ENCODE results near the gene CLEC4F. TPM values are rescaled to one million over a fixed set of nuclear protein-coding genes. Genes with fewer than 3 reads are reported as not detected.

The CLEC4F gene
- total and polyA plus RNA-seq, 7 experiments from 2014 or later: 0.19 to 1.6 TPM; not detected in 5

- Histone ChIP-seq H3K27ac (ENCODE audit: low read depth, low read length) (no peak overlapping the region), H3K36me3 (ENCODE audit: control insufficient read depth in 2 of 3, insufficient read depth in 3 of 3, low read length in 3 of 3) (no peaks in the 10 kb centered on the region), H3K4me3 (ENCODE audit: low read length) (no peak overlapping the region), H3K9me3 (ENCODE audit: control insufficient read depth in 2 of 3, low read length in 3 of 3) (no peaks in the 10 kb centered on the region), H3K27me3 (ENCODE audit: control insufficient read depth in 2 of 2, insufficient read depth in 2 of 2, low read length in 2 of 2) (peaks cover 0 to 3% of the 10 kb centered on the region in 2 donors), H3K4me1 (ENCODE audit: control insufficient read depth in 2 of 2, insufficient read depth in 2 of 2, low read length in 2 of 2) (no peaks in the 10 kb centered on the region)
- DNase-seq: no peak
- H3K9me3 Mint-ChIP-seq: peaks cover 0 to 3% (median 0%) of the 10 kb centered on the region in 11 donors
- H3K36me3 Mint-ChIP-seq: peaks cover 0 to 5% (median 1%) of the 10 kb centered on the region in 5 donors
- peaks cover 11 to 79% (median 40%) of the 10 kb centered on the region in 5 donors for H3K27me3 Mint-ChIP-seq
- H3K27ac Mint-ChIP-seq: no peak overlapping the region
- ChIA-PET POLR2A (no interaction called here), CTCF (interaction anchor here (0.7 to 1.5 kb wide), 2 partner anchors 8 to 15 kb away, joined by 3 read pairs; no protein-coding TSS in a partner anchor)
- H3K4me1 Mint-ChIP-seq: peaks cover 4 to 10% (median 7%) of the 10 kb centered on the region in 7 donors
- no peak for ATAC-seq
- intact Hi-C loops (cut with micrococcal nuclease): no loop called here
- no peak overlapping the region for H3K4me3 Mint-ChIP-seq
Observed at GRCh38 chr2:70772486-70773155, 47.8 kb downstream of the CLEC4F start.

- intact Hi-C loops (cut with micrococcal nuclease): no loop called here
- H3K4me1 ChIP-seq (ENCODE audit: control insufficient read depth in 2 of 2, insufficient read depth in 2 of 2, low read length in 2 of 2): peaks cover 5 to 7% of the 10 kb centered on the region in 2 donors
- peaks cover 10 to 14% (median 12%) of the 10 kb centered on the region in 7 donors for H3K4me1 Mint-ChIP-seq
- ATAC-seq: no peak
- H3K27ac Mint-ChIP-seq: no peak overlapping the region
- no peak overlapping the region for H3K4me3 ChIP-seq (ENCODE audit: low read length)
- CTCF ChIA-PET: no interaction called here
- no peak for DNase-seq
- no peaks in the 10 kb centered on the region for H3K36me3 ChIP-seq (ENCODE audit: control insufficient read depth in 2 of 3, insufficient read depth in 3 of 3, low read length in 3 of 3)
- H3K4me3 Mint-ChIP-seq: no peak overlapping the region
- H3K27me3 Mint-ChIP-seq: peaks cover 11 to 80% (median 44%) of the 10 kb centered on the region in 5 donors
- POLR2A ChIA-PET: no interaction called here
- no peaks in the 10 kb centered on the region for H3K9me3 ChIP-seq (ENCODE audit: control insufficient read depth in 2 of 3, low read length in 3 of 3)
- peaks cover 0 to 5% (median 3%) of the 10 kb centered on the region in 5 donors for H3K36me3 Mint-ChIP-seq
- peaks cover 0 to 3% (median 0%) of the 10 kb centered on the region in 11 donors for H3K9me3 Mint-ChIP-seq
- no peak overlapping the region for H3K27ac ChIP-seq (ENCODE audit: low read depth, low read length)
- peaks cover 0 to 3% of the 10 kb centered on the region in 2 donors for H3K27me3 ChIP-seq (ENCODE audit: control insufficient read depth in 2 of 2, insufficient read depth in 2 of 2, low read length in 2 of 2)
Observed at GRCh38 chr2:70771446-70771845, 49.0 kb downstream of the CLEC4F start.

- H3K36me3 Mint-ChIP-seq: peaks cover 0 to 5% (median 3%) of the 10 kb centered on the region in 5 donors
- H3K4me1 Mint-ChIP-seq: peaks cover 14 to 30% (median 20%) of the 10 kb centered on the region in 7 donors
- H3K9me3 Mint-ChIP-seq: peaks cover 0 to 3% (median 0%) of the 10 kb centered on the region in 11 donors
- POLR2A ChIA-PET: interaction anchor here (0.6 to 1.5 kb wide), 4 partner anchors 10 to 449 kb away, joined by 3 to 4 read pairs (median 4); no protein-coding TSS in a partner anchor
- ATAC-seq (no peak), DNase-seq (no peak)
- Histone ChIP-seq H3K36me3 (ENCODE audit: control insufficient read depth in 2 of 3, insufficient read depth in 3 of 3, low read length in 3 of 3) (no peaks in the 10 kb centered on the region), H3K4me3 (ENCODE audit: low read length) (no peak overlapping the region), H3K27ac (ENCODE audit: low read depth, low read length) (no peak overlapping the region), H3K9me3 (ENCODE audit: control insufficient read depth in 2 of 3, low read length in 3 of 3) (no peaks in the 10 kb centered on the region), H3K4me1 (ENCODE audit: control insufficient read depth in 2 of 2, insufficient read depth in 2 of 2, low read length in 2 of 2) (peaks cover 5 to 7% of the 10 kb centered on the region in 2 donors), H3K27me3 (ENCODE audit: control insufficient read depth in 2 of 2, insufficient read depth in 2 of 2, low read length in 2 of 2) (peaks cover 0 to 3% of the 10 kb centered on the region in 2 donors)
- intact Hi-C loops (cut with micrococcal nuclease): loop anchor here (5.0 kb wide), 3 partner anchors 112 to 467 kb away; partner anchors contain the start of genes FAM136A (in 1 of the 2) and TGFA (in 1 of the 2)
- CTCF ChIA-PET: interaction anchor here (0.6 to 3.0 kb wide), 5 partner anchors 9 to 152 kb away, joined by 3 to 26 read pairs (median 3); no protein-coding TSS in a partner anchor
- H3K4me3 Mint-ChIP-seq: peak overlapping the region in 9 of 10 donors; percentile 3 to 96 (median 85)
- H3K27ac Mint-ChIP-seq: peak overlapping the region in 3 of 9 donors; percentile 20 to 51 (median 35)
- peaks cover 11 to 75% (median 33%) of the 10 kb centered on the region in 5 donors for H3K27me3 Mint-ChIP-seq
Observed at GRCh38 chr2:70769450-70769849, 50.9 kb downstream of the CLEC4F start.

- Histone ChIP-seq H3K27me3 (ENCODE audit: control insufficient read depth in 2 of 2, insufficient read depth in 2 of 2, low read length in 2 of 2) (peaks cover 0 to 3% of the 10 kb centered on the region in 2 donors), H3K4me3 (ENCODE audit: low read length) (no peak overlapping the region), H3K27ac (ENCODE audit: low read depth, low read length) (no peak overlapping the region), H3K9me3 (ENCODE audit: control insufficient read depth in 2 of 3, low read length in 3 of 3) (no peaks in the 10 kb centered on the region), H3K36me3 (ENCODE audit: control insufficient read depth in 2 of 3, insufficient read depth in 3 of 3, low read length in 3 of 3) (no peaks in the 10 kb centered on the region), H3K4me1 (ENCODE audit: control insufficient read depth in 2 of 2, insufficient read depth in 2 of 2, low read length in 2 of 2) (peaks cover 5 to 7% of the 10 kb centered on the region in 2 donors)
- H3K27ac Mint-ChIP-seq: peak overlapping the region in 7 of 9 donors; percentile 35 to 92 (median 60)
- peaks cover 14 to 34% (median 20%) of the 10 kb centered on the region in 7 donors for H3K4me1 Mint-ChIP-seq
- POLR2A ChIA-PET: interaction anchor here (0.6 to 1.5 kb wide), 3 partner anchors 43 to 125 kb away, joined by 4 to 8 read pairs (median 4); no protein-coding TSS in a partner anchor
- no peak for ATAC-seq
- peaks cover 3 to 69% (median 25%) of the 10 kb centered on the region in 5 donors for H3K27me3 Mint-ChIP-seq
- DNase-seq: no peak
- intact Hi-C loops (cut with micrococcal nuclease): loop anchor here (1.0 to 5.0 kb wide), 4 partner anchors 111 to 466 kb away; partner anchors contain the start of genes FAM136A (in 1 of the 2) and TGFA (in 1 of the 2)
- H3K4me3 Mint-ChIP-seq: peak overlapping the region; percentile 67 to 96 (median 82)
- CTCF ChIA-PET: interaction anchor here (0.6 to 3.0 kb wide), 14 partner anchors 9 to 306 kb away, joined by 3 to 26 read pairs (median 3); no protein-coding TSS in a partner anchor
- H3K9me3 Mint-ChIP-seq: peaks cover 0 to 2% (median 0%) of the 10 kb centered on the region in 11 donors
- H3K36me3 Mint-ChIP-seq: peaks cover 0 to 3% (median 2%) of the 10 kb centered on the region in 5 donors
Observed at GRCh38 chr2:70768590-70769085, 51.8 kb downstream of the CLEC4F start.

- Mint-ChIP-seq H3K27me3 (peaks cover 0 to 62% (median 19%) of the 10 kb centered on the region in 5 donors), H3K4me1 (peaks cover 14 to 38% (median 20%) of the 10 kb centered on the region in 7 donors), H3K27ac (peak within 1 kb of the TSS; percentile 25 to 92 (median 63)), H3K36me3 (peaks cover 0 to 3% (median 0%) of the 10 kb centered on the region in 5 donors), H3K9me3 (peaks cover 0 to 2% (median 0%) of the 10 kb centered on the region in 11 donors), H3K4me3 (peak within 1 kb of the TSS; percentile 76 to 96 (median 90))
- peak; percentile 82 for ATAC-seq
- Histone ChIP-seq H3K36me3 (ENCODE audit: control insufficient read depth in 2 of 3, insufficient read depth in 3 of 3, low read length in 3 of 3) (no peaks in the 10 kb centered on the region), H3K27ac (ENCODE audit: low read depth, low read length) (peak within 1 kb of the TSS; percentile 46), H3K4me1 (ENCODE audit: control insufficient read depth in 2 of 2, insufficient read depth in 2 of 2, low read length in 2 of 2) (peaks cover 5 to 7% of the 10 kb centered on the region in 2 donors), H3K9me3 (ENCODE audit: control insufficient read depth in 2 of 3, low read length in 3 of 3) (no peaks in the 10 kb centered on the region), H3K27me3 (ENCODE audit: control insufficient read depth in 2 of 2, insufficient read depth in 2 of 2, low read length in 2 of 2) (peaks cover 0 to 3% of the 10 kb centered on the region in 2 donors), H3K4me3 (ENCODE audit: low read length) (peak within 1 kb of the TSS; percentile 73)
- intact Hi-C loops (cut with micrococcal nuclease): loop anchor here (1.0 to 5.0 kb wide), 4 partner anchors 111 to 466 kb away; partner anchors contain the start of genes FAM136A (in 1 of the 2) and TGFA (in 1 of the 2)
- CTCF ChIA-PET: interaction anchor here (0.6 to 3.0 kb wide), 13 partner anchors 9 to 634 kb away, joined by 3 to 26 read pairs (median 3); no protein-coding TSS in a partner anchor
- POLR2A ChIA-PET: interaction anchor here (0.6 to 1.5 kb wide), 2 partner anchors 111 to 124 kb away, joined by 4 to 8 read pairs; no protein-coding TSS in a partner anchor
- DNase-seq: peak; percentile 11 to 53 (median 40)
Observed at GRCh38 chr2:70767699-70768589, 52.5 kb downstream of the CLEC4F start, which contains the start of gene ADD2. Gene ADD2, minus strand, starts transcription at chr2:70768200. Its CDS starts 61,792 bp downstream, at chr2:70706408.

All from naive thymus-derived CD4-positive, alpha-beta T cell (primary cell).